NCI-H1436 (cell line): ENCODE results near the gene ODF4.
A peak's percentile ranks its signal among the peaks of the same experiment; 100 is the strongest.
"Not testable (repeated sequence)": the region's sequence is repeated elsewhere in the genome, so short reads cannot be mapped to it uniquely, and the experiment has no call there.

Experiments used
- DNase-seq: peaks from one replicate; lab custom pipeline; 2025; lab: John Stamatoyannopoulos, UW

ODF4 gene

GRCh38 chr17:8326511-8327302 is 12.9 kb upstream of the ODF4 start:
- DNase-seq = peak; percentile 10

DNA sequence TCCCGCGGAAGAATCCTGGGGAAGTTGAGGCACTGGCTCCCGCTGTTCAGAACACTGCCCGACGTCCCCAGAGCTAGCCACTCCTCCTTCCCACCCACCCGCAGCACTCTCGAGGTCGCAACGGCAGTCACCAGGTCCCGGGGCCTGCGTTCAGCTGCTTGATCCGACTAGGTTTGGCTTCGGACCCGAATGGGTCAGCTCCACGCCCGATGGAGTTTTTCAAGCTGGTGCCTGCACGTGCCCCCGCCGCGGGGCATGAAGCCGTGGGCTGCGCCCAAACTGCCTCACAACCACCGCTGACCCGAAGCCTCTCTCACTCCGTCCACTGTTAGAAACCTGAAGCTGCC is 12.4 kb upstream of the ODF4 start:
- DNase-seq = no peak

GRCh38 chr17:8332128-8332527 is 7.5 kb upstream of the ODF4 start:
- DNase-seq = no peak

GRCh38 chr17:8332688-8333087 is 7.0 kb upstream of the ODF4 start:
- no peak for DNase-seq

GRCh38 chr17:8333281-8333680 is 6.4 kb upstream of the ODF4 start:
- no peak for DNase-seq

GRCh38 chr17:8337802-8338752 is 1.6 kb upstream of the ODF4 start:
- no peak for DNase-seq

DNA sequence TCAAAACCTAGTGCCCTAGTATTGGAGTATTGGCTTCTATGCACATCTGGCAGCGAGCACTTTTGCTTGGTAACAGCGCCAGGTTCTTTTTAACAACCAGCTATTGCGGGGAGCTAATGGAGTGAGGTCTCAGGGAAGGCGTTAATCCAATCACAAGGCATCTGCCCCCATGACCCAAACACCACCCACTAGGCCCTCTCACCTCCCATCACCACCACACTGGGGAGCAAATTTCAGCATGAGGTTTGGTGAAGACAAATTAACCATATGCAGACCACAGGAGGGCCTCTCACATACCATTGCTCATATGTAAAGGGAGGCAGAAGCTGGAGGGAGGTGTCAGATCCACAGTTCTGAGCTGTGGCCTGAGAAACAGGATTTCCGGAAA is 893 bp upstream of the ODF4 start:
- no peak for DNase-seq

DNA sequence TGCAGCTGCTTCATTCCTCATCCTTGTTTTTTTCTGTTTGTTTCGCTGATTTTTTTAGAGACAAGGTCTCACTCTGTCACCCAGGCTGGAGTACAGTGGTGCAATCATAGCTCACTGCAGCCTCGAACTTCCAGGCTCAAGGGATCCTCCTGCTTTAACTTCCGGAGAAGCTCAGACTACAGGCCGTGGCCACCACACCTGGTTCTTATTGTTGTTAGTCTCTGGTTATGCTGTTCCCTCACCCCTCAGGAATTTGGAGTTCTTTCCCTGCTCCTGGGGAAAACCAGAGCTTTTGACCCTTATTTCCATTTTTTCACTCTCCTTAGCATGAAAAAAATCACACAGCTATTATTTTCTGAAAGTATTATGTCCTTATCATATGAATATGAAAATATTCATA is 1.8 kb downstream of the ODF4 start:
- no peak for DNase-seq

GRCh38 chr17:8345052-8345690 is 5.5 kb downstream of the ODF4 start:
- no peak for DNase-seq

DNA sequence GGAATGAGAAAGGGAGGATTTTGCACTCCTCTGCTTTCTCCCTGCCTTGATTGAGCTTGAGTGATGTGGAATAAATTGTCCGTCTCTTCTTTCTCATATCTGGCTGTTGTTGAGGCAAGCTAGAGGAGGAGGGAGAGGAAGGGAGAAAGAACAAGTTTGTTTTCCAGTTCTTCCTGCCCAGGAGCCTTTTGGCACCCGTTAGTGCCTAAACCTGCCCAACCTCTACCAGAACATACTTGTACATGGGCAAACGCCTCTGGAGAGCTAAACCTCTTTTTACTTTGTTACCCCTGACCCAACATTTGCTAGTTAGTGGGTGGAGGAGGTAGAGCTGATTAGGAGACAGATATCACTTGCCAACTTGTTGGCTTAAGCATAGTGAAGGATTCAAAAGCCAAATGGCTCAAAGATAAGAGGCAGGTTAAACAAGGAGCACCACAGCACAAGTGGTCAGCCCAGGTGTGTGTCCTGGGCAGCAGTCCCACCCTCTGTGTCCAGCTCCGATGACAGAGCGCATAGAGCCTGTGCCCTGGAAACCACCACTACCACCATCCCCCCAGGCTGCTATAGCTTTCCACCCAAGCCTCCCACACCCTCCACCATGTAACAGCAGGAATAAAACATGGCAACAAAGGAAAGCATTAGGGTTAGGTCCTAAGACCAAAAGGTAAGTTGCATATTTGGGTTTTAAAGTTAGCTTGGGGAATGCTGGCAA is 6.5 kb downstream of the ODF4 start:
- no peak for DNase-seq

- DNase-seq = not testable (repeated sequence)
These were observed 7.4 kb downstream of the ODF4 start for GRCh38 chr17:8347001-8347400.

DNA sequence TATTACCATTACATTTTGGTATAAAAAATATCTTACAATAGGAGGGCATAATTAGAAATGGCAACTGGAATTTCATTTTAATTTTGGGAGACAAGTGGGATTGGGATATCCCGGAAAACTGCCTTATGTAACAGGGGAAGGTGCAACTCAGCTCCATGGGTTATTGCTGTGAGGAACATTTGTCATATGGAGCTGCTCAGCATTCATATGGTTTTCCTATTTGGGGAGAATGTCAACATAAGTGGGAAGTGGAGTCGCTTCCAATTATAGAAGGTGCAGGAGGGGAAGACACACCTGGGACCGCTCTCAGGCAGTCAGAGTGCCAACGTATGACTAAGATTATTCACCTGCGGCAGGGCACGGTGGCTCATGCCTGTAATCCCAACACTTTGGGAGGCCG is 10.7 kb downstream of the ODF4 start:
- DNase-seq = no peak

- no peak for DNase-seq
These were observed 14.1 kb downstream of the ODF4 start for GRCh38 chr17:8353736-8354135.

GRCh38 chr17:8354236-8354635 is 14.6 kb downstream of the ODF4 start:
- no peak for DNase-seq

DNA sequence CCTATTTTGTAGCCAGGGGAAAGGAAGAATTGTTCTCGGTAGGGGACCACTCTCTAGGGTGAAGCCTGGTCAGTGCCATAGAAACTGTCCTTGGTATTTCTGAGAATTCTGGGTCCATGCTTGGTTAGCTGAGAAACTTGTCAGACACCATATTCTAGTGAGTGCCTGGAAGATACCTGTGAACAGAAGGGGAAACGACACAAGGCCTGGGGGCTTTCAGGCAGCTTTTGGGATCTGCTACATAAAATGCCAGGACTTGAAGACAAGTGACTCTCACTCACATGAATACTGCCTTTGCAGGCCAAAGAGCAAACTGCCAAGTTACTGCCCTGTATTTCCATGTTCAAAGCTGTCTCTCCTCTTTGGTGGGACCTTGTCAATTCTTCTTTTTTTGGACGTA is 18.3 kb downstream of the ODF4 start:
- DNase-seq = no peak

DNA sequence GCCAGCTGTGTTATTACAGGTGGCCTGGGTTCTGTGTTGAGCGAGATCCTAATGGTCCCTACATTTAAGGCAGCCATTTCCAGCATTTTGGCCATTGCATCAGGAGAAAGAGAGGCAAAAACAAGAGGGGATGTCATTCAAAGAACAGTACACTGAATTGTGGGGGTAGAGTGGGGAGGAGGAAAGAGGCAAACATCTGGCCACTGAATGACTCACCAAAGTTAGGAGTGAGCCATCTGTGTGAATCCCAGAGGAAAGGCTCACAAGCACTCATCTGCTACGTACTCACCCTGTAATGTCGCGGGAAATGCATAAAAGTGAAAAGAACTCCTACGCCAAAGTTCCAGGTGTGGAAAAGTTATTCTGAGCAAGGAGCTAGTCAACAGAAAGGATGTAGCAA is 20.1 kb downstream of the ODF4 start:
- DNase-seq = no peak

DNA sequence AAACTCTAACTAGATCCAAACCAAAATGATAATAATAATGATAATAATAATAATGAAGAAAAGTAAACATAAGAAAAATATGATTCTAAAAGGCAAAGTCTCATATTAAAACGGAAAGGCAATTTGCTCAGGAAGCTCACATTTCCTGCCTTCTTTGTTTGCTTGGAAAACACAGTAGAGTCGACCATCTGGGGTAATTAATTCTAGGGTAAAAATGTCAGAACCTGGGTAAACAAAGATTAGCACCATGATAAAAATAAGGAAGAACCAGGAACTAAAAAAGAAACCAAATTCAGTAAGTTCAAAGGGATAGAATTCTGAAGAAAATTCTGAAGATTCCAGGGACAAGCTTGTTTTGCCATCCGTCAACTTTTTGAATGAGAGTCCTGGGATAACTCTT is 20.6 kb downstream of the ODF4 start:
- DNase-seq = no peak

- DNase-seq = no peak
These were observed 21.1 kb downstream of the ODF4 start for GRCh38 chr17:8360751-8361150.

- DNase-seq = no peak
These were observed 23.2 kb downstream of the ODF4 start for GRCh38 chr17:8362651-8363332.

DNA sequence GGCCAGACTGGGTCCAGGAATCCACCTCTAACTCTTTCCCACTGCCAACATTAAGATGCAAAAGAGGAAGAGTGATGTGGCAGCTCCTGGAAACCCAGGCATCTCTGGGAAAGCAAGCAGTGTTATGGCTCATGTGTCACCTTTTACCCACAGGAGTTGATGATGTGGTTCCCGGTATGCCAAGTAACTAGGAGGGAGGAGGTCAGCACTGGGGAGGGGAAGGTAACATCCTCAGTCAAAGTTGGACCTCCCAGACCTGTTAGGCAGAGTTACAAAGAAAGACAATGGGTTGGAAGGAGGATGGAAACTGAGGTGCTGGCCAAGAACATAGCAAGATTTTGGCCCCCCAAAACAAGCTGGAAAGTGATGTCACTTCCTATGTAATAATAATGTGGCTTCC is 25.5 kb downstream of the ODF4 start:
- no peak for DNase-seq

GRCh38 chr17:8366231-8366630 is 26.6 kb downstream of the ODF4 start:
- DNase-seq = no peak

DNA sequence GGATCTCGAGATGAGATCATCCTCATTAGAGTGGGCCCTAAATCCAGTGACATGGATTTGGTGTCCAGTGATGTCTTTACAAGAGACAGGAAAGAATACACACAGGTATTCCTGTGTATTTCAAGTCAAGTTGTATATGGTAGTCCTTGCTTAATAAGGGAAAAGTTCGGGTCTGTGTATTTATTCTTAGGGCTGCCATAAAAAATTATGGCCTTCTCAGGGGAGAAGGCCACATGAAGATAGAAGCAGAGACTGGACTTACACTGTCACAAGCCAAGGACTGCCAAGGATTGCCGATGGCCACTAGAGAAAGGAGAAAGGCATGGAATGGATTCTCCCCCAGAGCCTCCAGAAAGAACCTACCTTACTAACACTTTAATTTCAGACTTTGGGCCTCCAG is 28.6 kb downstream of the ODF4 start:
- DNase-seq = no peak
